H1 (cell line): ENCODE results near the gene NBAS. TPM values are rescaled to one million over a fixed set of nuclear protein-coding genes. Genes with fewer than 3 reads are reported as not detected.

Experiments
- KDM5A ChIP-seq: fragments of 200-600 bp; IDR thresholded peaks from 2 replicates; pipeline ENCODE4 v1.7.1; 2012; ENCODE audit warnings: mild to moderate bottlenecking, low read length, inconsistent platforms, mixed read lengths
- NRF1 ChIP-seq: IDR thresholded peaks from 2 replicates; pipeline ENCODE4 v1.6.1; 2011; ENCODE audit warnings: mild to moderate bottlenecking, low read depth, low read length, improper control_type of control experiment
- RAD21 ChIP-seq, 2 experiments: IDR thresholded peaks in 1 of 2; conservative IDR thresholded peaks in 1 of 2; 2 replicates each; pipeline ENCODE4 v1.6.1; 2011; ENCODE audit warnings: low read depth in 2 of 2, low read length in 2 of 2, improper control_type of control experiment in 1 of 2, inconsistent platforms in 1 of 2, mild to moderate bottlenecking in 1 of 2, moderate library complexity in 1 of 2
- SUZ12 ChIP-seq: fragments of 200-600 bp; sonication (generic); IDR thresholded peaks from 2 replicates; pipeline ENCODE4 v1.6.1; 2012; ENCODE audit warnings: mild to moderate bottlenecking, inconsistent platforms, low read length, moderate library complexity, mixed read lengths
- polyA plus RNA-seq, 7 experiments: library from polyadenylated mRNA; depleted of rRNA in 3 of 7; stranded (reverse) in 5 of 7; unstranded in 2 of 7; fragments of >200 nt in 5 of 7; fragments of 200-250 nt in 2 of 7; gene quantifications; 1 replicate in 5 of 7; 2 replicates in 1 of 7; 4 replicates in 1 of 7; pipeline versions ENCODE4 v1.2.1 to v1.2.3, GENCODE V29; 2011 to 2013; ENCODE audit warnings: missing spikeins in 2 of 7, mixed read lengths in 2 of 7
- total RNA-seq: library from RNA; stranded (reverse); fragmentation: NEBNext Ultra II Directional; extraction: Animal tissue kit (Norgen Biotek cat#: 25700); gene quantifications from 2 replicates; pipeline ENCODE4 v1.2.1, GENCODE V29; 2021
- TF ChIP-seq, protein P1 (sequence below), 3 experiments: IDR thresholded peaks; 1 replicate in 2 of 3; 2 replicates in 1 of 3; pipeline versions ENCODE4 v1.5.1 to v1.6.1; 2011; ENCODE audit warnings: low read length in 3 of 3, mild to moderate bottlenecking in 3 of 3, inconsistent platforms in 2 of 3, low read depth in 1 of 3, moderate library complexity in 1 of 3; ENCODE audit not compliant: insufficient read depth in 1 of 3; ENCODE audit errors: control extremely low read depth in 1 of 3
- TF ChIP-seq, protein P2 (sequence below): IDR thresholded peaks from 2 replicates; pipeline ENCODE4 v1.6.1; 2011; ENCODE audit warnings: low read depth, mild to moderate bottlenecking, low read length; ENCODE audit not compliant: insufficient read depth

NBAS gene
- total and polyA plus RNA-seq, 2 of the 8 experiments (the other 6 are each of a cell fraction or from before 2014, with no cell fraction given), result 19.6 to 34.8 TPM

GRCh38 chr2:15181092-15181745, 379.9 kb downstream of the NBAS start (continued):
- TF ChIP-seq RAD21 (IDR thresholded peaks at IDR 0.05 in 1 of 2, conservative IDR thresholded peaks at IDR 0.05 in 1 of 2; ENCODE audit: low read depth in 2 of 2, low read length in 2 of 2) (no peak), SUZ12 (no peak), KDM5A (no peak), NRF1 (no peak)
- TF ChIP-seq, protein P1, sequence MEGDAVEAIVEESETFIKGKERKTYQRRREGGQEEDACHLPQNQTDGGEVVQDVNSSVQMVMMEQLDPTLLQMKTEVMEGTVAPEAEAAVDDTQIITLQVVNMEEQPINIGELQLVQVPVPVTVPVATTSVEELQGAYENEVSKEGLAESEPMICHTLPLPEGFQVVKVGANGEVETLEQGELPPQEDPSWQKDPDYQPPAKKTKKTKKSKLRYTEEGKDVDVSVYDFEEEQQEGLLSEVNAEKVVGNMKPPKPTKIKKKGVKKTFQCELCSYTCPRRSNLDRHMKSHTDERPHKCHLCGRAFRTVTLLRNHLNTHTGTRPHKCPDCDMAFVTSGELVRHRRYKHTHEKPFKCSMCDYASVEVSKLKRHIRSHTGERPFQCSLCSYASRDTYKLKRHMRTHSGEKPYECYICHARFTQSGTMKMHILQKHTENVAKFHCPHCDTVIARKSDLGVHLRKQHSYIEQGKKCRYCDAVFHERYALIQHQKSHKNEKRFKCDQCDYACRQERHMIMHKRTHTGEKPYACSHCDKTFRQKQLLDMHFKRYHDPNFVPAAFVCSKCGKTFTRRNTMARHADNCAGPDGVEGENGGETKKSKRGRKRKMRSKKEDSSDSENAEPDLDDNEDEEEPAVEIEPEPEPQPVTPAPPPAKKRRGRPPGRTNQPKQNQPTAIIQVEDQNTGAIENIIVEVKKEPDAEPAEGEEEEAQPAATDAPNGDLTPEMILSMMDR (IDR thresholded peaks at IDR 0.05; ENCODE audit: control extremely low read depth in 1 of 3, insufficient read depth in 1 of 3, low read depth in 1 of 3, low read length in 3 of 3), result no peak
- TF ChIP-seq, protein P2, sequence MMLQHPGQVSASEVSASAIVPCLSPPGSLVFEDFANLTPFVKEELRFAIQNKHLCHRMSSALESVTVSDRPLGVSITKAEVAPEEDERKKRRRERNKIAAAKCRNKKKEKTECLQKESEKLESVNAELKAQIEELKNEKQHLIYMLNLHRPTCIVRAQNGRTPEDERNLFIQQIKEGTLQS, result no peak
- TF ChIP-seq, all 59 proteins: peak for 0
